C4-2B (cell line): ENCODE data around the gene NSD2.

ENCODE experiments used
- ZFX ChIP-seq: fragments of 450-650 bp; IDR thresholded peaks from 2 replicates; pipeline ENCODE4 v1.6.1; 2017
- TF ChIP-seq, protein P1 (sequence below): fragments of 450-650 bp; conservative IDR thresholded peaks from 2 replicates; pipeline ENCODE4 v1.5.1; 2017; ENCODE audit warnings: mild to moderate bottlenecking

DNA sequence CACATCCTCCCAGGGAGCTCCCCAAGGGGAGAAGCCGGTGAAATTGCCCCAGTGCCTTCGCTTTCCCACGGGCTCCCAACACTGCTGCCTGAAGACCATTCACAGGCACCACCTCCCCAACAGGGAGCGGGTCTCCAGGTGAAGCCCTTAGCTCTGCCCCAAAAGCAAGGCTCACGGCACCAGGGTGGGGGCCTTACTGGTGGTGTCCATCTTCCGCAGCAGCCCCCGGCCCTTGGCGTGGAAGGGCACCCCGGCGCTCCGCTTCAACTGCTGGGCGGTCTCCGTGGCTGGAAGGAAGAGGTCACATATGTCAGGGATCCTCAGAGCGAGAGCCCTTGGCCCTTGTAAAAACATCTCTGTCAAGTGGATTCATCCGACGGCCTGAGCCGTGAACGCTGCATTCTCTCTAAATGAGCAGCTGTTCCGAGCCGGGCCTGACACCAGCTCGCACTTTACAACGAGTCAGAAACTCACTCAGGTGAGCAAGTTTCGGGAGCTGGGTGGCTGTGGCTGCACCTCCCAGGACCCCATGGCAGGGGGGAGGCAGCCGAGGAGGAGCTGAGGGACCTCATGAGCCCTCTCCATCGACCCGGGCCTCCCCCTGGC is 116.6 kb downstream of the NSD2 start:
- TF ChIP-seq, protein P1, sequence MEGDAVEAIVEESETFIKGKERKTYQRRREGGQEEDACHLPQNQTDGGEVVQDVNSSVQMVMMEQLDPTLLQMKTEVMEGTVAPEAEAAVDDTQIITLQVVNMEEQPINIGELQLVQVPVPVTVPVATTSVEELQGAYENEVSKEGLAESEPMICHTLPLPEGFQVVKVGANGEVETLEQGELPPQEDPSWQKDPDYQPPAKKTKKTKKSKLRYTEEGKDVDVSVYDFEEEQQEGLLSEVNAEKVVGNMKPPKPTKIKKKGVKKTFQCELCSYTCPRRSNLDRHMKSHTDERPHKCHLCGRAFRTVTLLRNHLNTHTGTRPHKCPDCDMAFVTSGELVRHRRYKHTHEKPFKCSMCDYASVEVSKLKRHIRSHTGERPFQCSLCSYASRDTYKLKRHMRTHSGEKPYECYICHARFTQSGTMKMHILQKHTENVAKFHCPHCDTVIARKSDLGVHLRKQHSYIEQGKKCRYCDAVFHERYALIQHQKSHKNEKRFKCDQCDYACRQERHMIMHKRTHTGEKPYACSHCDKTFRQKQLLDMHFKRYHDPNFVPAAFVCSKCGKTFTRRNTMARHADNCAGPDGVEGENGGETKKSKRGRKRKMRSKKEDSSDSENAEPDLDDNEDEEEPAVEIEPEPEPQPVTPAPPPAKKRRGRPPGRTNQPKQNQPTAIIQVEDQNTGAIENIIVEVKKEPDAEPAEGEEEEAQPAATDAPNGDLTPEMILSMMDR: no peak
- TF ChIP-seq ZFX: no peak
